ENCODE data around the gene ANGPTL1.
"Not testable (repeated sequence)": the region's sequence is repeated elsewhere in the genome, so short reads cannot be mapped to it uniquely, and the experiment has no call there.

ANGPTL1 gene

GRCh38 chr1:178864326-178864725 lies 6.6 kb downstream of the ANGPTL1 start:
- FAIRE-seq: no peak

DNA sequence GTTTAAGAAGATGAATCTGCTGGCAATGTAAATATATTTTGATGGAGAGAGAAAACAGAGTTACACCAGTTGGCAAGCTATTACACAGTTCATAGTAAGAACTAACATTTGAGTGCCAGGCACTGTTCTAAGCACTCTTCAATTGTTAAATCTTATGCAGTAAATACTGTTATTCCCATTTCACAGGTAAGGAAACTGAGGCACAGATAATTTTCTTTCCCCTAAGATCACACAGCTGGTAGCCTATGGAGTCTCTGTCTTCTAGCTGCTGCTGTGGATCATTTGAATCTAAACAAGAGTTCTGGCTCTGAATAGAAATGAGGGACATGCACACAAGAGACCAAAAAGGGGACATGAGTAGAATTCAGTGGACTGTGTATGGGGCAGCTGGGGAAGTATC lies 8.0 kb downstream of the ANGPTL1 start:
- no peak for FAIRE-seq

- no peak for FAIRE-seq
Observed at GRCh38 chr1:178862416-178862815, 8.5 kb downstream of the ANGPTL1 start.

GRCh38 chr1:178857126-178857525 lies 13.8 kb downstream of the ANGPTL1 start:
- FAIRE-seq: no peak

DNA sequence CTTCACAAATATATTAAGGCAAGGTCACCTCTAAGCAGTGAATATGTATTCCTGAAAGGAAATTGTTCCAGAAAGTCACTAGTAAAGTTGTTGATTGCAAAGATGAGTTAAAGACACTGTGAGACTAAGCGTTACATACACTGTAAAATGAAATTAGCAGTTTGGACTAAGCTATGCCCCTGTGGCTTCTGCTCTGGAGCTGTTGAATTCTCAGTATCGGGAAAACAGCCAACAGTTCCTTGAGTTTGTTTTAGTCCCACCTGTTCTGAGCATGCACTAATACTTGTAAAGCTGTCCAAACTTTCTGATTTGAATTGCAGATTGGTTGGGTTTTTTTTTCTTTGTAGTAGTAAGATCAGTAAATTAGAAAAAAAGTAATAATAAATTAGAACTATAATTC lies 21.0 kb downstream of the ANGPTL1 start:
- FAIRE-seq: peak; percentile 10

DNA sequence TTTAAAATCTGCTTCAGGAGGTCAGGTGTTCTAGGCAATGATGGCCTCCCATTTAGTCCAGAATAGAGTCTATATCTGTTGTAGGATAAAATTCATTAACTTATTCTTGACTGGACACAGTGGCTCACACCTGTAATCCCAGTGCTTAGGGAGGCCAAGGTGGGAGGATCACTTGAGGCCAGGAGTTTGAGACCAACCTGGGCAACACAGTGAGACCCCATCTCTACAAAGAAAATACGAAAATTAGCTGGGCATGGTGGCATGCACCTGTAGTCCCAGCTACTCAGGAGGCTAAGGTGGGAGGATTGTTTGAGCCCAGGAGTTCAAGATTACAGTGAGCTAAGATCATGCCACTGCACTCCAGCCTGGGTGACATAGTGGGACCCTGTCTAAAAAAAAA lies 23.0 kb downstream of the ANGPTL1 start:
- not testable (repeated sequence) for FAIRE-seq

DNA sequence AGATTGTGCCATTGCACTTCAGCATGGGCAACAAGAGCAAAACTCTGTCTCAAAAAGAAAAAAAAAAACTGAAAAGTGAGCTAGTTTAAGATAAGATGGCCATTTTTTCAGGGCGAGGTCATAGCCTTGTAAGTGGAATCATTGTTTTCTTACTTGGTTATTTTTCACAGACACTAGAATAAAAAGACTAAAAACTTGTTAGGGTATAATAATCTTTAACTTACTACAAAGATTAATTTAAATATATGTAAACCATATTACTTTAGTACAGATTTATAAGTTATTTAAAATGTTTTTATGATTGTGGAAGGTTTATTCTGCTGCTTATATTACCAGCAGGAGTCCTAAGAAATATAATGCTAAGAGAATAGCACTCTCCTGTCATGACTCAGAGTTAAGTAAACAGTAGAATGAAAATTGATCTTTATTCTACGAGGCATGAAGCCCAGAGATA lies 23.5 kb downstream of the ANGPTL1 start:
- peak; percentile 51 for FAIRE-seq

DNA sequence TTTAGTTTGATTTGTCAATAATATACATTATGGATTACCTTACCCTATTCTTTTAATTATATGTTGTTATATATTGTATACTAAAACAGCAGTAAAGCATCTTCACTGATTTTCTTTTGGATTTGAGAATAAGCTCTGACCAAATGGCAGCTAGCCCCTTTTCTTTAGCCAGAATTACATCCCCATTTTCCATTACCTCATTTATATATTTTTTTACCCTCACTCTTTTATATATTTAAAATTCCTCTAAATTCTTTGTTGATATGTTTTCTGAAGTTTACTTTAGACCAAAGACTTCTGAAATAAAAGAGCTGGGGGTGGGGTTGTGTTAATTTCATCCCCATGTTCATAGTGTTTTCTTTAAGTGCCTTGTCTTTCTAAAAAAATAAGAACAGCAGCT lies 24.6 kb downstream of the ANGPTL1 start:
- FAIRE-seq: no peak

DNA sequence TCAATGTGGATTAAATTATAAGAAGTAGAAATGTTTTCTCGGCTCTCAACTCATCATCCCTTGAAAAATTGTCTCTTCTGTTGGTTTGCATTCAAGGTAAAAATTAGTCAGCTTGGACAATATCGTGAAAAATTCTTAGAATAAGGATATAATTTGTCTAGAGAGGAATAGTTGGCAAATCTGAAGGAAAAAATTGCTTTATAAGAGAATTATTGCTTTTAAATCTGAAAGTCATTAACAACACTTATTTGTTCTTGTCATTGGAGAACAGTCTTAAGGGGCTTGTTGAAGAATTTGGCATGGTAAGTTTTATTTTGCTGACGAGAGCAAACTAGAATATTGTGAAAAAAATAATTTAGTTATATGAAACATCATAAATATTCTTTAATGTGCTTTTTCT lies 26.4 kb downstream of the ANGPTL1 start:
- no peak for FAIRE-seq

DNA sequence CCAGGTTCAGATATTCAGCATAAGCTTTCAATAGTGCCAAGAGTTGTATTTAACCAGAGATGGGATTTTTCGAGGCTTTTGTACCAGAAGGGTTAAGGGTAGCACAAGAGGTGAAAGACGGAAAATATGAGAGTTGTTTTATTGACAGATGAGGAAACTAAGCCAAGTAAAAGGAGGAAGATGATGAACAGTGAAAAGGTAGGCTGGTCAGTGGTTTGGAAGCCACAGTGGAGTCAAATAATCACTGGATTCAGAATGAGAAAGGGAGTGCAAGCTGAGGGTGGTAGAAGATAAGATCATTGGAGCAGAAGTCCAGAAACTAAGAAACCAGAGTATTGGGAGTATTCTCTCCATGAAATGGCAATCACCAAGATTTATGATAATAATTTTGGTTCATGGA lies 45.7 kb downstream of the ANGPTL1 start:
- no peak for FAIRE-seq

- FAIRE-seq: no peak
Observed at GRCh38 chr1:178821134-178821866, 49.6 kb downstream of the ANGPTL1 start.

DNA sequence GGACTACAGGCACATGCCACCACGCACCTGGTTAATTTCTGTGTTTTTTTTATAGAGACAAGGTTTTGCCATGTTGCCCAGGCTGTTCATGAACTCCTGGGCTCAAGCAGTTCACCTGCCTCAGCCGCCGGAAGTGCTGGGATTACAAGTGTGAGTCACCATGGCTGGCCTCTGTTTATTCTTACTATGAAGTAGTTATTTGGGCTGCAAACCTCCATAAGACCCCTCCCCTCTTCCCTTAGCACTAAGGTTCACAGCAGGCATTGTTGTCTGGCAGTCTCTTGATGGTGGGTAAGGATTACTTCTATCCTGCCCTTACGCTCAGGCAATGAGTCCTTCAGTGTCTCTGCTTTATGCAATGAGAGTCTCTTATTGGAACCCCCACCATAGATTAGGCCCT lies 51.8 kb downstream of the ANGPTL1 start:
- FAIRE-seq: no peak

DNA sequence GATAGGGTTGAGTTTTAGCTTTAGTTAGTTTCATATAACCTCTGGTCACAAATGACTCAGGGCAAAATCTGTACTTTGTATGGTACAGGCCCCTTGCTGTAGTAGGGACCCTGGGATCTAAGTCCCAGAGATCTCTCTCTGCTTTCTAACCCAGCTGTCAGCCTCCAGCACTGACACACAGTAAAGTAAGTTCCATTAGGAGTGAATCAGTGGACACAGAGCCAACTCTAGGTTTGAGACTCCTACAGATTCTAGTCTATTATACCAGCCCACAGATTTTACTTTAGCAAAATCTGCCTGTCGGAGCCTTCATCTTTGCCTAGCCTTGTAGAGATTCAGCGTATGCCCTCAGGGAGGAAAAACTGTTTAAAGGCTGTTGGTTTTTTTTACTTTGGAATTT lies 52.5 kb downstream of the ANGPTL1 start:
- FAIRE-seq: no peak

DNA sequence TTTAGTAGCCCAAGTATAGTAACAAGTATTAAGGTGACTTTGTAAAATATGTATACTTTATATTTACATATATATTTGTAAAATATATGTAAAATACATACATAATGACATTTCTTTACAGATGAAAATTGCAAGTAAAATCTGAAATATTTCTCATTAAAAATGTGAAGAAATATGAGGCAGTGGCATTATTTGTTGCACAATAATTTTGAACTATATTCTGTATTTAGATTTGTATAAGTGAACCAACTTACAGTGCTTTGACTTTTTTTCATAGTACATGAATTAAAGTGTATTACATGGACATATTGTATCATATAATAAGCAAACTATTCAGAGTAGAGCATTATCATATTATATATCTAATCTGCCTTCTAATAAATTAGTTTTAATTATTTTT lies 60.3 kb downstream of the ANGPTL1 start:
- FAIRE-seq: peak; percentile 73

GRCh38 chr1:178808529-178808928 lies 62.3 kb downstream of the ANGPTL1 start:
- no peak for FAIRE-seq

DNA sequence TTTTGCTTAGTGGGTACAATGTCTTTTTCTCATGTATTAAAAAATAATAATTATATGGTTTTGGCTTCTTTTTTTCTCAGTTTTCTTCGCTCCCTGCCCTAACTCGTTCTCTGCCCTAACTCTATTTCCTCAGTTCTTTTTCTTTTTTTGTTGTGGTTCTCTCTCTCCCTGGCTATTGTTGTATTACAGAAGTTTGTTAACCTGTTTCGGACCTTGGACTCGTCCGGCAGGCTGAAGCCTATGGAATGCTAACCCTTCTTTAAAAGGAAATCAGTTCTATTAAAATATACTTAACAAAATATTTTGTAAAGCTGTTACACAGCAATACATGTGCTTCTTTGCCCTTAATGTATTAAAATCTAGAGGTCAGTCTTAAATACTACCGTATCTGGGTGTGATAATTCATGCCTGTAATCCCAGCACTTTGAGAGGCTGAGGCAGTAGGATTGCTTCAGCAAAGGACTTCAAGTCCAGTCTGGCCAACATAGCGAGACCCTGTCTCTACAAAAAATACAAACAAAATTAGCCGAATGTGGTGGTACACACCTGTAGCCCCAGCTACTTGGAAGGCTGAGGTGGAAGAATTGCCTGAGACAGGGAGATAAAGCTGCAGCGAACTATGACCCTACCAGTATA lies 64.1 kb downstream of the ANGPTL1 start:
- FAIRE-seq: no peak

GRCh38 chr1:178802873-178803272 lies 68.0 kb downstream of the ANGPTL1 start:
- no peak for FAIRE-seq

All from colon (tissue), 2 donors.